ENCODE results near the gene EBPL.

DNA sequence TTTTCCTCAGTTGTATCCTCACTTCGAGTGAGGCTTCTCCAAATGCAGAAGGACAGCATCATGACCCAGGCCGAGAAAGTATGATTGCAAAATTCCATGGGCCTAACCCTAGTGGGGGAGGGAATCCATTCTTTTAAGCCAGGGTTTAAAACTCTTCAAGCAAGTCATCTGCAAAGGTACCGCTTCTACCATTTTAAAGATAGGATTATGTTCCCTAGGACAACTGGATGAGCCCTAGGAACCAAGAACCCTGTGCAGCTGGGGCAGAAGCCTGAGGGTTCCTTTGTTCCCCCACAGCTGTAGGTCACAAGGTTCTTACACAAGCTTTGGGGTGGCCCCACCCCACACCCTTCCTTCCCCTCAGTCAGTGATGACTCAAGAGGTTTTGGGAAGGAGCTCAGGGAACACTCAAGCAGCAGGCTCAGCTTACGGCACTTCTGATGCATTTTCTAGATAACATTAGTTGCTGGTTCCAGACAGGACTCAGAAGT lies 49.4 kb downstream of the EBPL start:
- TF ChIP-seq EZH2 (IDR thresholded peaks at IDR 0.05; ENCODE audit: insufficient read depth, poor library complexity, severe bottlenecking) (no peak), EZH2phosphoT487 (IDR thresholded peaks at IDR 0.05; ENCODE audit: insufficient read depth, low read depth) (no peak)

Measured in GM23248 (cell line).